Lower leg skin (tissue), 3 donors: Measurements from ENCODE around the gene MAPK8IP3.

ENCODE experiments used
- POLR2A ChIP-seq, 2 donors: fragments of 450-650 bp; IDR thresholded peaks; one replicate each; pipeline ENCODE4 v1.6.1; 2016 to 2017; ENCODE audit warnings: antibody characterized with exemption in 2 of 2, mild to moderate bottlenecking in 1 of 2, moderate library complexity in 1 of 2
- TF ChIP-seq, protein P1 (sequence below), 3 donors: fragments of 450-650 bp; IDR thresholded peaks; one replicate each; pipeline ENCODE4 v1.5.1; 2016; ENCODE audit warnings: antibody characterized with exemption in 3 of 3, mild to moderate bottlenecking in 3 of 3, moderate library complexity in 2 of 3

DNA sequence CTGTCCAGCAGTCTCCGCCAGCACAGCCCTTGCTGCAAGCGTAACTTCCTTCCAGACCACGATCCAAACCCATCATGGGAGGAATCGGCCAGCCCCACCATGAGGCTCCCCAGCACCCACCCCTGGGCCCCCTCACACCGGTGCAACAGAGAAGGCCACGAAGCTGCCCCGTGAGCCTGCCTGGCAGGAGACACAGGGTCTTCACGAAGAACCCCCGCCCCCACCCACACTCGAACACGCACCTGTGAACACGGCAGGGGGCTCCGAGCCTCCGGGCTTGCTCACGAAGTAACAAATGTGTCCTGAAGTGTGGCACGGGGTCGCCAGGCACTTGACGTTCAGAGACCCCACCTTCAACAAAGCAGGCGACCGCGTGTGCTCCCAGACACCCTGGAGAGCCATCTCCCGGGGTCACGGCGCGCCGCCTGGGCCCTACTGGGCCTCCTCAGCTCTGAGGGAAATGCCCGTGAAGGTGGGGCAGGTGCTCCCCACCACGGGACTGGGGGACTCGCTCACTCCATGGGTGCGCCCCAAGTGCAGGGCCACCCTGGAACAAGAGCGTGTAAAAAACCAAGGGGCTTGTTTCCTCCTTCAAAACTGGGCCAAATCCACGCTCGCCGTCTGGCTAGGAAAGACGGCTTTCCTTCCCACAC, 113.0 kb downstream of the MAPK8IP3 start:
- TF ChIP-seq, protein P1, sequence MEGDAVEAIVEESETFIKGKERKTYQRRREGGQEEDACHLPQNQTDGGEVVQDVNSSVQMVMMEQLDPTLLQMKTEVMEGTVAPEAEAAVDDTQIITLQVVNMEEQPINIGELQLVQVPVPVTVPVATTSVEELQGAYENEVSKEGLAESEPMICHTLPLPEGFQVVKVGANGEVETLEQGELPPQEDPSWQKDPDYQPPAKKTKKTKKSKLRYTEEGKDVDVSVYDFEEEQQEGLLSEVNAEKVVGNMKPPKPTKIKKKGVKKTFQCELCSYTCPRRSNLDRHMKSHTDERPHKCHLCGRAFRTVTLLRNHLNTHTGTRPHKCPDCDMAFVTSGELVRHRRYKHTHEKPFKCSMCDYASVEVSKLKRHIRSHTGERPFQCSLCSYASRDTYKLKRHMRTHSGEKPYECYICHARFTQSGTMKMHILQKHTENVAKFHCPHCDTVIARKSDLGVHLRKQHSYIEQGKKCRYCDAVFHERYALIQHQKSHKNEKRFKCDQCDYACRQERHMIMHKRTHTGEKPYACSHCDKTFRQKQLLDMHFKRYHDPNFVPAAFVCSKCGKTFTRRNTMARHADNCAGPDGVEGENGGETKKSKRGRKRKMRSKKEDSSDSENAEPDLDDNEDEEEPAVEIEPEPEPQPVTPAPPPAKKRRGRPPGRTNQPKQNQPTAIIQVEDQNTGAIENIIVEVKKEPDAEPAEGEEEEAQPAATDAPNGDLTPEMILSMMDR (IDR thresholded peaks at IDR 0.05) = no peak
- no peak for TF ChIP-seq POLR2A (IDR thresholded peaks at IDR 0.05)
